B cell (primary cell): ENCODE data around the gene KCNH1. TPM values are rescaled to one million over a fixed set of nuclear protein-coding genes. Genes with fewer than 3 reads are reported as not detected.

Experiments
- ATAC-seq: fragments of 200-7000 bp; cut with Tn5 transposase; one replicate; pipeline ENCODE4 v1.10.0; 2021; ENCODE audit warnings: low read depth, mild to moderate bottlenecking, moderate number of reproducible peaks, moderate library complexity
- CTCF ChIA-PET: fragments of 350-600 bp; sonication (Branson Sonifier 250); formaldehyde crosslinking; loops from one replicate; lab custom pipeline; 2021; ENCODE audit warnings: antibody characterized with exemption, inconsistent platforms; lab: Charles Lee
- POLR2A ChIA-PET: fragments of 350-600 bp; sonication (Branson Sonifier 250); formaldehyde crosslinking; loops from one replicate; lab custom pipeline; 2021; ENCODE audit warnings: antibody characterized with exemption; lab: Charles Lee
- DNase-seq: peaks from one replicate; pipeline ENCODE4 v3.0.0; 2013
- H2AFZ ChIP-seq: 2 replicates; pipeline ENCODE4 v1.6.1; 2012; ENCODE audit warnings: mild to moderate bottlenecking, low read depth, low read length; ENCODE audit not compliant: insufficient read depth, poor library complexity, severe bottlenecking
- H3K27ac ChIP-seq, 2 donors: 1 replicate in 1 of 2; 2 replicates in 1 of 2; pipeline ENCODE4 v1.5.1; 2012 to 2013; ENCODE audit warnings: low read length in 2 of 2, mild to moderate bottlenecking in 2 of 2, moderate library complexity in 1 of 2
- H3K27me3 ChIP-seq, 4 experiments: fragments of 200-600 bp in 1 of 4; sonication (generic) in 1 of 4; replicated peaks in 1 of 4; 1 replicate in 2 of 4; 2 replicates in 2 of 4; pipeline versions ENCODE4 v1.6.1 to v1.7.0; 2013 to 2016; ENCODE audit warnings: low read length in 3 of 4, mild to moderate bottlenecking in 2 of 4, mixed read lengths in 1 of 4, moderate library complexity in 1 of 4; ENCODE audit not compliant: insufficient read depth in 4 of 4, control insufficient read depth in 3 of 4; ENCODE audit errors: control extremely low read depth in 1 of 4
- H3K36me3 ChIP-seq, 2 experiments: replicated peaks in 1 of 2; 1 replicate in 1 of 2; 2 replicates in 1 of 2; pipeline versions ENCODE4 v1.6.1 to v1.7.1; 2013; ENCODE audit warnings: low read length in 1 of 2; ENCODE audit not compliant: insufficient read depth in 2 of 2, control insufficient read depth in 1 of 2; ENCODE audit errors: control extremely low read depth in 1 of 2, extremely low read depth in 1 of 2
- H3K4me1 ChIP-seq, 2 donors: fragments of 200-600 bp in 1 of 2; sonication (generic) in 1 of 2; 1 replicate in 1 of 2; 2 replicates in 1 of 2; pipeline versions ENCODE4 v1.5.1 to v1.6.1; 2013 to 2017; ENCODE audit warnings: low read length in 2 of 2; ENCODE audit not compliant: control insufficient read depth in 2 of 2, insufficient read depth in 2 of 2
- H3K4me2 ChIP-seq: replicated peaks from 2 replicates; pipeline ENCODE3; 2012; ENCODE audit warnings: mild to moderate bottlenecking, low read depth, low read length; ENCODE audit not compliant: poor library complexity, severe bottlenecking
- H3K4me3 ChIP-seq, 5 experiments: fragments of 200-600 bp in 1 of 5; sonication (generic) in 1 of 5; 1 replicate in 3 of 5; 2 replicates in 2 of 5; pipeline versions ENCODE4 v1.5.1 to v1.7.0; 2011 to 2016; ENCODE audit warnings: low read length in 4 of 5, mild to moderate bottlenecking in 4 of 5, low read depth in 2 of 5, control low read depth in 1 of 5, moderate library complexity in 1 of 5; ENCODE audit not compliant: insufficient read depth in 1 of 5; ENCODE audit errors: control extremely low read depth in 1 of 5, extremely low read depth in 1 of 5
- H3K79me2 ChIP-seq: fragments of 200-600 bp; sonication (generic); one replicate; pipeline ENCODE4 v1.6.0; 2016; ENCODE audit warnings: low read length; ENCODE audit not compliant: control insufficient read depth, insufficient read depth
- H3K9ac ChIP-seq: fragments of 200-600 bp; sonication (generic); 2 replicates; pipeline ENCODE4 v1.6.1; 2017; ENCODE audit warnings: mild to moderate bottlenecking, low read length, moderate library complexity
- H3K9me3 ChIP-seq, 3 donors: one replicate each; pipeline versions ENCODE4 v1.6.1 to v1.7.1; 2013; ENCODE audit warnings: low read length in 2 of 3; ENCODE audit not compliant: control insufficient read depth in 2 of 3, insufficient read depth in 1 of 3; ENCODE audit errors: control extremely low read depth in 1 of 3
- H4K20me1 ChIP-seq: 2 replicates; pipeline ENCODE4 v1.6.0; 2012; ENCODE audit warnings: mild to moderate bottlenecking, low read length; ENCODE audit not compliant: insufficient read depth, control insufficient read depth, poor library complexity, severe bottlenecking
- H3K27ac Mint-ChIP-seq: one replicate; pipeline ENCODE4 v1.8.0; 2021; ENCODE audit warnings: mixed read lengths
- H3K27me3 Mint-ChIP-seq: one replicate; pipeline ENCODE4 v1.8.0; 2021; ENCODE audit warnings: mixed read lengths
- H3K4me1 Mint-ChIP-seq: one replicate; pipeline ENCODE4 v1.8.0; 2021; ENCODE audit warnings: mixed read lengths
- H3K4me3 Mint-ChIP-seq: one replicate; pipeline ENCODE4 v1.8.0; 2021; ENCODE audit warnings: mixed read lengths
- H3K9me3 Mint-ChIP-seq: one replicate; pipeline ENCODE4 v1.8.0; 2022; ENCODE audit warnings: mixed read lengths; ENCODE audit not compliant: insufficient read depth
- EZH2 ChIP-seq: IDR thresholded peaks from 2 replicates; pipeline ENCODE4 v1.6.1; 2012; ENCODE audit warnings: borderline replicate concordance, low read depth, mild to moderate bottlenecking, moderate library complexity, low read length; ENCODE audit not compliant: insufficient read depth, poor library complexity, severe bottlenecking
- WGBS: methylation state at CpG from one replicate; pipeline ENCODE4 v1.1.5; 2013; ENCODE audit warnings: missing lambda C conversion rate; ENCODE audit not compliant: insufficient coverage; 5-methylcytosine and 5-hydroxymethylcytosine counted together
- intact Hi-C: fragments of 100-400 bp; cut with micrococcal nuclease; formaldehyde crosslinking; loops from one replicate; pipeline ENCODE4 v1.10.0; 2022
- polyA plus RNA-seq: library from polyadenylated mRNA; depleted of rRNA; stranded (reverse); fragments of >200 nt; gene quantifications from 2 replicates; pipeline ENCODE4 v1.2.3, GENCODE V29; 2012
- total RNA-seq, 2 donors: library from RNA; stranded (reverse); fragments of 120-200 nt in 1 of 2; gene quantifications; 1 replicate in 1 of 2; 2 replicates in 1 of 2; pipeline versions ENCODE4 v1.2.3 to v1.2.4, GENCODE V29; 2013 to 2022
- TF ChIP-seq, protein P1 (sequence below): fragments of 200-600 bp; IDR thresholded peaks from one replicate; pipeline ENCODE4 v1.8.0; 2022; ENCODE audit warnings: antibody characterized with exemption, mild to moderate bottlenecking

The KCNH1 gene
- total and polyA plus RNA-seq, 2 donors (not counting 1 experiment from before 2014, with no cell fraction given), result not detected

DNA sequence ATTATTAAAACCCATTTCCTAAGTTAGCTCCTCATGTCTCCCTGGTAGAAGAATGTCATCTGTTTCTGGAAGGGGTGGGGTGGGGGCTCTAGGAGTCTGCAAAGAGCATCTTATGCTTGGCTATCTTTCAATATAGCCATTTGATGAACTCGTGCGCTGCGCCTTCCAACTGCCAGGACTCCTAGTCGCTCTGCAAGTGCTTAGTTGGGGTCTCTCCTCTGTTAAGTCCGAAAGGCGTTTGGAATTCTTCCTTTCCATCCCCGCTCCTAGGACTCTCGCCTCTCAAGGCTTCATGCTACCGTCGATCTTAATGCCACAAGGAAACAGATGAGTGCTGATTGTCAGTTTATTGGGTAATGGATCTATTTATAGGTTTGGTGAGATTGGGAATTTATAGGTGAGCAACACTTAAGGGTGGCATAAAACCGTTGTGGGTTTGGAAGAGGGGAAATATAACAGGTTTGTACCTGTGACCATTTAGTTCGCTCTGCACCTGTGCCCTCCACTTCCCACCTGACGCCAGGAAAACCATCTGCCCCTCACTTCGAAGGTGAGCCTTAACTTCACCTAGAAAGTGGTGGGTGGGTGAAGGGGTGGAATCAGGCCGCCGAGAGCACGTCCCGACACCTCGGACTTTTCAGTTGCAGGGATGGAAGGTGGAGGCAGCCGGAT is 1.1 kb downstream of the KCNH1 start:
- Mint-ChIP-seq H3K4me3 (peak overlapping the region; percentile 38), H3K27me3 (peaks cover 60% of the 10 kb centered on the region), H3K27ac (no peak overlapping the region), H3K9me3 (no peaks in the 10 kb centered on the region), H3K4me1 (peaks cover 11% of the 10 kb centered on the region)
- peaks cover 0 to 2% (median 0%) of the 10 kb centered on the region in 3 donors for H3K9me3 ChIP-seq
- H3K36me3 ChIP-seq, result no peaks in the 10 kb centered on the region
- peaks cover 0 to 34% (median 28%) of the 10 kb centered on the region in 4 experiments for H3K27me3 ChIP-seq
- ChIA-PET POLR2A (no interaction called here), CTCF (interaction anchor here (0.9 to 1.5 kb wide), 5 partner anchors 17 to 990 kb away, joined by 3 to 5 read pairs (median 3); no protein-coding TSS in a partner anchor)
- intact Hi-C loops, result no loop called here
- peak overlapping the region in 2 of 5 experiments; percentile 33 to 44 for H3K4me3 ChIP-seq
- ATAC-seq (no peak), DNase-seq (peak; percentile 6)
- peaks cover 15 to 19% of the 10 kb centered on the region in 2 donors for H3K4me1 ChIP-seq
- H3K79me2 ChIP-seq, result no peaks in the 10 kb centered on the region
- H3K27ac ChIP-seq, result no peak overlapping the region
- peak overlapping the region; percentile 85 for H3K4me2 ChIP-seq
- no peak for TF ChIP-seq EZH2
- TF ChIP-seq, protein P1, sequence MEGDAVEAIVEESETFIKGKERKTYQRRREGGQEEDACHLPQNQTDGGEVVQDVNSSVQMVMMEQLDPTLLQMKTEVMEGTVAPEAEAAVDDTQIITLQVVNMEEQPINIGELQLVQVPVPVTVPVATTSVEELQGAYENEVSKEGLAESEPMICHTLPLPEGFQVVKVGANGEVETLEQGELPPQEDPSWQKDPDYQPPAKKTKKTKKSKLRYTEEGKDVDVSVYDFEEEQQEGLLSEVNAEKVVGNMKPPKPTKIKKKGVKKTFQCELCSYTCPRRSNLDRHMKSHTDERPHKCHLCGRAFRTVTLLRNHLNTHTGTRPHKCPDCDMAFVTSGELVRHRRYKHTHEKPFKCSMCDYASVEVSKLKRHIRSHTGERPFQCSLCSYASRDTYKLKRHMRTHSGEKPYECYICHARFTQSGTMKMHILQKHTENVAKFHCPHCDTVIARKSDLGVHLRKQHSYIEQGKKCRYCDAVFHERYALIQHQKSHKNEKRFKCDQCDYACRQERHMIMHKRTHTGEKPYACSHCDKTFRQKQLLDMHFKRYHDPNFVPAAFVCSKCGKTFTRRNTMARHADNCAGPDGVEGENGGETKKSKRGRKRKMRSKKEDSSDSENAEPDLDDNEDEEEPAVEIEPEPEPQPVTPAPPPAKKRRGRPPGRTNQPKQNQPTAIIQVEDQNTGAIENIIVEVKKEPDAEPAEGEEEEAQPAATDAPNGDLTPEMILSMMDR, result no peak
- no peaks in the 10 kb centered on the region for H4K20me1 ChIP-seq
- peak overlapping the region; percentile 61 for H3K9ac ChIP-seq
- peak overlapping the region; percentile 71 for H2AFZ ChIP-seq
- 44% methylated on average over 16 of the region's 20 CpGs for WGBS

DNA sequence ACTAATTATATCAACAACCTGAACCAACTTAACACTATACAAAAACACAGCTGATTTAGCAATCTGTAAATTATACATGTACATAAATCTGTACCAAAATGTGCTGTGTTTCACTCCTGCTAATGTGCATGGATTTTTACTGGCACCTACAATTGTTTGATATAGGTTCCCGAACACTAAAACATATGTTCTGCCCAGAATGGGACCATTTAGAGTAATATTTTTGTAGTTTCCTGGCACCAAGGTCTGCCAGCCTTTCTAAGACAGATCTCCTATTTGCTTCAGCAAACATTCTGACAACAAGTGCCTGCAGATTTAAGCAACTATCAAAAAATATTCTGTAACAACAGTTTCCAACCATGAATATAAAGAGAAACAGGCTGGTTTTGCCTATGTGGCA is 4.2 kb downstream of the KCNH1 start:
- CTCF ChIA-PET, result no interaction called here
- Mint-ChIP-seq H3K4me3 (no peak overlapping the region), H3K27me3 (peaks cover 44% of the 10 kb centered on the region), H3K4me1 (peaks cover 11% of the 10 kb centered on the region), H3K9me3 (no peaks in the 10 kb centered on the region), H3K27ac (no peak overlapping the region)
- H3K79me2 ChIP-seq, result no peaks in the 10 kb centered on the region
- peaks cover 0 to 22% (median 14%) of the 10 kb centered on the region in 4 experiments for H3K27me3 ChIP-seq
- intact Hi-C loops, result no loop called here
- no peak overlapping the region for H3K27ac ChIP-seq
- H3K4me1 ChIP-seq, result peaks cover 15 to 19% of the 10 kb centered on the region in 2 donors
- H4K20me1 ChIP-seq, result no peaks in the 10 kb centered on the region
- no peaks in the 10 kb centered on the region for H3K36me3 ChIP-seq
- TF ChIP-seq, protein P1, result no peak
- no peak for TF ChIP-seq EZH2
- 100% methylated on average over 1 of the region's 1 CpG for WGBS
- POLR2A ChIA-PET, result no interaction called here
- no peak overlapping the region for H3K4me3 ChIP-seq
- no peak overlapping the region for H2AFZ ChIP-seq
- no peak overlapping the region for H3K4me2 ChIP-seq
- peaks cover 0 to 2% (median 0%) of the 10 kb centered on the region in 3 donors for H3K9me3 ChIP-seq
- no peak overlapping the region for H3K9ac ChIP-seq
- ATAC-seq, result no peak
- DNase-seq, result no peak
